ENCODE results near the gene SLC25A18.

DNA sequence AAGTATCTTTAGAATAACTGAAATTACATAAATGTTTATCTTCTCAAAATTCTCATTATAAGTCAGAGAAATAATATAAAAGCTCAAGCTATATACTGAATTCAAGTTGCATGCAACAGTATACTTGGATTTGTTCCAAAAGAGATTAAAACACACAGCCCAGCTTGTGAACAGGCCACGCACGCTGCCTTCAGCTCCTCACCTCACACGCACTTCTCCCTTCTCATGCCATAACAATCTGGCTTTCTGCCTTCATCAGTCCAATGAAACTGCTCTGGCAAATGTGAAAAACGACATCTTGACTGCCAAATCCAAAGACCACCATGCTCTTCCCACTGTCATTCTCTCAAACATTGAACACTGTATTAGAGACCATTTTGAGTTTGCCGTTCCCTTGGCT is 43.2 kb downstream of the SLC25A18 start:
- TF ChIP-seq, protein P1, sequence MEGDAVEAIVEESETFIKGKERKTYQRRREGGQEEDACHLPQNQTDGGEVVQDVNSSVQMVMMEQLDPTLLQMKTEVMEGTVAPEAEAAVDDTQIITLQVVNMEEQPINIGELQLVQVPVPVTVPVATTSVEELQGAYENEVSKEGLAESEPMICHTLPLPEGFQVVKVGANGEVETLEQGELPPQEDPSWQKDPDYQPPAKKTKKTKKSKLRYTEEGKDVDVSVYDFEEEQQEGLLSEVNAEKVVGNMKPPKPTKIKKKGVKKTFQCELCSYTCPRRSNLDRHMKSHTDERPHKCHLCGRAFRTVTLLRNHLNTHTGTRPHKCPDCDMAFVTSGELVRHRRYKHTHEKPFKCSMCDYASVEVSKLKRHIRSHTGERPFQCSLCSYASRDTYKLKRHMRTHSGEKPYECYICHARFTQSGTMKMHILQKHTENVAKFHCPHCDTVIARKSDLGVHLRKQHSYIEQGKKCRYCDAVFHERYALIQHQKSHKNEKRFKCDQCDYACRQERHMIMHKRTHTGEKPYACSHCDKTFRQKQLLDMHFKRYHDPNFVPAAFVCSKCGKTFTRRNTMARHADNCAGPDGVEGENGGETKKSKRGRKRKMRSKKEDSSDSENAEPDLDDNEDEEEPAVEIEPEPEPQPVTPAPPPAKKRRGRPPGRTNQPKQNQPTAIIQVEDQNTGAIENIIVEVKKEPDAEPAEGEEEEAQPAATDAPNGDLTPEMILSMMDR (IDR thresholded peaks at IDR 0.05) = no peak
- no peak for TF ChIP-seq POLR2A (IDR thresholded peaks at IDR 0.05)
